Daoy (cell line): ENCODE results near the gene CHST11. TPM values are rescaled to one million over a fixed set of nuclear protein-coding genes. Genes with fewer than 3 reads are reported as not detected.

Experiments
- DNase-seq: peaks from one replicate; pipeline ENCODE4 v3.0.0-alpha.2; 2015; ENCODE audit warnings: low read depth
- total RNA-seq: library from RNA; depleted of rRNA; stranded (reverse); fragments of >200 nt; shearing (Covaris generic); gene quantifications from 2 replicates; pipeline ENCODE4 v1.2.3, GENCODE V29; 2014

Gene CHST11
- total RNA-seq, 1 experiment from 2014 or later: 37.8 TPM

DNA sequence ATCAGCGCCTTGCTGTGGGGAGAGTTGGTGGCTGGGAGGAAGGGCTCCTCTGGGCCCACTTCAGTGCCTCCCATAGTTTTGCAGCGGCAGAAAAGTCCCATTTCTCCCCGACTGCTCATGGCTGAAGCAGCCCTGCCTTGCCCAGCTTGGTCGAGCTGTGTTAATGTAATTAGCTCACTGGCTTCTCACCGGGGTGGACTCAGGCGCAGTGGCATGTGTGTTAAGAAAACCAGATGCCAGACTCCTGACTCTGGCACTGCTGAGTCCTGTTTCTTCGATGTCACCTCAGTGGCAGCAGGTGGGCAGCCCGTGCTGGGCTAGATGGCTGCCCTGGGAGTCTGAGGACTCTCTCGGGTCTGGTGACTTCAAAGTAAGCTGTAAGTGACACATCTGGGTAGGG lies 47.4 kb downstream of the CHST11 start:
- DNase-seq: no peak

DNA sequence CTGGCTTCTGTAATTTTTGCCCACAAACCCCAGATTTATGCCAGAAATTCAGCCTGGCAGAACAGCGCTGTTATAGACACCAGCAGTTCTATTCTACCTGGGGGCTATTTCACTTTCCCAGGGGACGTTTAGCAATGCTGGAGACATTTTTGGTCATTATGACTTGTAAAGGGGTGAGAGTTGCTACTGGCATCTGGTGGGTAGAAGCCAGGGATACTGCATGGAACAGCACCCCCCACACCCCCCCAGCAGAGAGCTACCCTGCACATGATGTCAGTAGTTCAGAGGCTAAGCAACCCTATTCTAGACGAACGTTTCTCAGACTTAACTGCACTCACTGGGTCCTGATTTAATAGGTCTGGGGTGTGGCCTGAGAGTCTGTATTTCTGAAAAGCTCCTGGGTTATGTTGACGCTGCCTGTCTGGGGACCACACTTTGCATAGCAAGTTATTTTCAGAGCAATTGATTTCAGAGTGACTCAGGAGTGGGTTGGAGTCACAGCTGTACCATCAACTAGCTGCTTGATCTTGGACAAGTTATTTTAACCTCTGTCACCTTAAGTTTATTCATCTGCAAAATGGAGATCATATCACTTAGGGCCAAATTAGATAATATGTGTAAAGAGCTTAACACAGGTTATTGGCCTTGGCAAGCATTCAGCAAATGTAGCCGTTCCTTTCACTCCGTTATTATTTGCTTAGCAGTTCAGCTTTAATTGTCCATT lies 48.5 kb downstream of the CHST11 start:
- DNase-seq: no peak

DNA sequence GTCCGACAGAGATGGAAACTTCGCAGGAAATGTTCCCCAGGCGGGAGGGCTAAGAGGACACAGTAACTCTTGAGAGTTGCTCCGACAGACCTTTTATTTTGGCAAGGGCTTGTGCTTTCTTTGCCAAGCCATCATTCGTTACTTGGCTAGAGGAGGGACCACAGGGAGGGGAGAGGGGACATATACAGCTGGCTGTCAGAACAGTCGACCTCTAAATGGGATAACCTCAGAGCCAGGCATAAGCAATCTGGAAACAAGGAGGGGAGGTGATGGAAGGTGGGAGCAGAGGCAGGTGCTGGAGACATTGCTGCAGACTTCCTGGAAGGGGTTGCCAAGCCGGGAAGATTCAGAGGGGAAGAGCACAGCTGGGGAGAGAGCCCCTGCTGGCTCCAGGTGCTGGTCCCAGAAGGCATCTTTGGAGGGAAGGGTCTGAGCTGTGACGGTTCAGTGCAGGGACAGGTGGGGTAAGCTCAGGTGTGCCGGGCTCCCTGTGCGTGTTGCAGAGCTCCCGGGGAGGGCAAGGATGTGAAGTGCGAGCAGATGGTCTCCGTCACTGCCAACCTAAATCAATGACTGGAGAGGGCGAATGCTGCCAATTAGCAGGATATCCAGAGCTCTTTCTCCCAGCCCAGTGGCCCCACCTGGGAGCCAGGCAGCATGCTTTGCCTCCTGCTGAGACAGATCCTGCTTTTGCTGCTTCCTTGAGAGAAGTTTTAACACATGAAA lies 50.1 kb downstream of the CHST11 start:
- no peak for DNase-seq

DNA sequence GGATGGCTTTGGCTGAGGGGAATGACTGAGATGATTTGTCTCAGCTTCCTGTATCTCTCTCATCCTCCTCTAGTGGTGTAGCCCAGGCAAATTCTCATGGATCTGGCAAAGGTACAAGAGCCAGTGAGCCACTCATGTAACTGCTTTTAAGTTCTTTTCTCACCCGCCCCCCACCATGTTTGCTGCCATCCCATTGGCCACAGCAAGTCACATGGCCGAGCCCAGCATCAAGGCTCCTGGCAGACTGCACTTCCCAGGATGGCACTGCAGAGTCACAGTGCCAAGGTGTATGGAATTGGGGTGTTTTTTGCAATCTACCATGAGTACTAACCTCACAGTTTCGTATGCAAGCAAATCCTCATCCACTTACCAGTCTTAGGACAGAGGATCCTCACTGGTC lies 50.9 kb downstream of the CHST11 start:
- DNase-seq: peak; percentile 31

DNA sequence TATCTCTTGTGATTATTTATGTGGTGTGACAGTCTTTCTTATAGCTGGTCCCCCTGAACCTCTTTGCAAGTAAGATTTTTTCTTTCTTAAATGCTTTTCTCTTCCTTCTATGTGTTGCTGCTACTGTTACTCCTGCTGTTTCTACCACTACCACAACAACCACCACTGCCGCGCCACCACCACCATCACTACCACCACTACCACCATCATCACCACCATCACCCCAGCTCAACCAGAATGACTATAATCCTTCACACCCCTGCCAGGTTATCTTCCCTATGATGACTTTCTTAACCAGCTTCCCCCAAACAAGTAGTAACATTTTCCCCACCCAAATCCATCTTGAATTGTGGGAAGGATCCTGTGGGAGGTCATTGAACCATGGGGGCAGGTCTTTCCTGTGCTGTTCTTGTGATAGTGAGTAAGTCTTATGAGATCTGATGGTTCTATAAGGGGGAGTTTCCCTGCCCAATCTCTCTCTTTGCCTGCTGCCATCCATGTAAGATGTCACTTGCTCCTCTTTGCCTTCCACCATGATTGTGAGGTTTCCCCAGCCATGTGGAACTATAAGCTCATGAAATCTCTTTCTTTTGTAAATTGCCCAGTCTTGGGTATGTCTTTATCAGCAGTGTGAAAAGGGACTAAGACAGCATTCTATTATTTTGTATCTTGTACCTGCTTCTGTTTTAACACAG lies 52.2 kb downstream of the CHST11 start:
- DNase-seq: no peak

DNA sequence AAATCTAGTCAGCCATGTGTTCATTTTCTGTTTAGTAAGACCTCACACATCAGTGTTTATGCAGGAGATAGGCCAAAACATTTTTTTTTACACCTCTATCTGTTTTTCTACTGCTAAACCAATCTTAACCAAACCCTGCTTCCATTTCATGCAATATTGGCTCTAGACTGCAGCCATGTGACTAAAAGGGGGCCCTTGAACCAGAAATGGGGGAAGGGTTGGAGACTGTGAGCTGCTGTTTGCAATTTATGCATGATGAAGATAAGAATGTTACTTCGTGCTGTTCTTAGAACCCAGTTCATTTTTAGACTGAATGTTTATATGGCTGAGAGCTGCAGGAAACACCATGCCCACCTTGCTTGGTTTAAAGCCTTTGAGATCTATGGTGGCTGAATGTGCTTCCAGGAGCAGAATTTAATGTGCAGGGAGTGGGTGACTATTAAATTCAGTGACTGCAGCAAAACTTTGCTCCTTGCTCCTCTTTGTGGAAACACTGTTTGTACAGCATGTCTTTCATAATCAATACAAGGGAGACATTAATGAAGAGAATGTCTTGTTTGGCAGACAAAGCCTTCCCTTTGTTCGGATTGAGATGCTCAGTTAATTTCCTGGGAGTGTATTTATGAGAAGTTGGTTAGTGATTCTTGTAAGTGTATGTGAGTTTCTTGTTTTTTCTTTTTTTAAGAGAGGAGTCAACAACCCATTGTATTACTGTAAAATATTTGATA lies 53.6 kb downstream of the CHST11 start:
- no peak for DNase-seq

DNA sequence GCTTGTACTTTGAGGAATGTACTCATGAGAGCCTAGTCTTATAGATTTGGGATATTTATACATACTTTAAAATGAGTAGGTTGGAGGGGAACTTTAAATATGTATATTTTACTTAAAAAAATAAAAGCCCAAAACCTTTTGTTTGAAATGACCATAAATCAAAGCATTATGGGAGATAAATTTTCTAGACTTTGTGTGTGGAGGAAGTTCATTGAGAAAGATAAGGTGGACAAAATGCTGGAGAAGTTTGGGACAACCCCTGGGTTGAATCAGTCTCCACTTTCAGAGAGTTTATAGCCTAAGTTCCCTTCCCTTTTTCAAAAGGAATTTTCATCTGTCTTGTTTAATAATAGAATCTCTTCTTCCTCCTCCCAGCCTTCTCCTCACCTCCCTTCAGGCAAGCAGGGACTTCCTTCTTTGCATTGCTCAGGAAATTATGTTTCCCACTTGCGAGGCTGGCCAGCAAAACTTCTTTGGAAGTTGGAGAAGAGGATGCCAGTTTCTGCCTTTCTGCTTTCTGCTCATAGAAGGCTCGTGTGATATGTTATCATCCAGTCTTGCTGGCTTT lies 54.2 kb downstream of the CHST11 start:
- no peak for DNase-seq

DNA sequence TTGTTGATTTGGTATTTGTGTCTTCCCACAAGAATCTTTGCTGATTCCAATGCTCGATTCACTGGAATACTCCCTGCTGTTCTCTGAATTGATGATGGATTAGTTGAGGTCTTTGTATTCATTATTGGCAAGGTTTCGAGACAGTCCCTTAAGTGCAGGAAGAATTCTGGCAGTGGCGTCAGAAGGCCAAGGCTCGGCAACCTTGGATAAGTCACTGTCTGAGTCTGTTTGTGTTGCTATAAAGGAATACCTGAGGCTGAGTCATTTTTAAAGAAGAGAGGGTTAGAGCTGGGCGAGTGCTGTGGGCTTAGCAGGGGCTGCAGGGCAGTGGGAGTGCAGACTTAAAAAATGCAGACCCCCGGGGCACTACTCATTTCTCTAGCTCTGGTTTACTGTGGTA lies 56.9 kb downstream of the CHST11 start:
- no peak for DNase-seq

DNA sequence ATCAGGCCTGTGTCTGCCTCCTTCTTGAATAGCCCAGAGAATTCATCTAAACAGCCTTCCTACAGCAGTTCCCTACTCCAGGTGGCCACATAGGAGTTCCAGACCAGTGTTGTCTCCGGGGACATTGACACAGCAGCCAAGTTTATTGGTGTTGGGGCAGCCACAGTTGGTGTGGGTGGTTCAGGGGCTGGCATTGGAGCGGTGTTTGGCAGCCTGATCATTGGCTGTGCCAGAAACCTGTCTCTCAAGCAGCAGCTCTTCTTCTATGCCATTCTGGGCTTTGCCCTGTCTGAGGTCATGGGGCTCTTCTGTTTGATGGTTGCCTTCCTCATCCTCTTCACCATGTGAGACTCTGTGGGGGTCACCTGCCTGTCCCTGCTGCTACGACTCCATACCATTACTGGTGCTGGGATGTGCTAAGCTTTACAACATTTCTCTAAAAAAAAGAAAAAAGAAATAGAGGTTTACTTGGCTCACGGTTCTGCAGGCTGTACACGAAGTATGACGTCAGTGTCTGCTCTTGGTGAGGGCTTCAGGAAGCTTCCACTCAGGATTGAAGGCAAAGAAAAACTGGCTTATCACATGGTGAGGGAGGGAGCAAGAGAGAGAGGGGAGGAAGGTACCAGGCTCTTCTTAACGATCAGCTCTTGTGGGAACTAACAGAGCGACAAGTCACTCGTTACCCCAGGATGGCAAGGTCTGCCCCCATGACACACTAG lies 57.5 kb downstream of the CHST11 start:
- DNase-seq: no peak

DNA sequence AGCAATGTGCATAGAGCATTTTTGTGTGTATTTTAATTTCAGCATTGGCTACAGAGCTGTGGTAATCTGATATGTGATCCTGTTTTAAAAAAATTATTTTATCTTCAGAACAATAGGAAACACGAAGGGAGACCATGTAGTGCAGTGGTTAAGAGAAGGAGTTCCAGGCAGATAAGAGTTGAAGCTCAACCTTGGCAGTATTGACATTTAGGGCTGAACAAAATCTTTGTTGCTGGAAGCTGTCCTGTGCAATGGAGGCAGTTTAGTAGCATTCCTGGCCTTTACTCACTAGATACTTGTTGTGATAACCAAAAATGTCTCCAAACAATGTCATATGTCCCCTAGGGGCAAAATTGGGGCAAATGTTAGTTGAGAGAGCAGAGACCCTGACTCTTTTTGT lies 59.2 kb downstream of the CHST11 start:
- DNase-seq: no peak

DNA sequence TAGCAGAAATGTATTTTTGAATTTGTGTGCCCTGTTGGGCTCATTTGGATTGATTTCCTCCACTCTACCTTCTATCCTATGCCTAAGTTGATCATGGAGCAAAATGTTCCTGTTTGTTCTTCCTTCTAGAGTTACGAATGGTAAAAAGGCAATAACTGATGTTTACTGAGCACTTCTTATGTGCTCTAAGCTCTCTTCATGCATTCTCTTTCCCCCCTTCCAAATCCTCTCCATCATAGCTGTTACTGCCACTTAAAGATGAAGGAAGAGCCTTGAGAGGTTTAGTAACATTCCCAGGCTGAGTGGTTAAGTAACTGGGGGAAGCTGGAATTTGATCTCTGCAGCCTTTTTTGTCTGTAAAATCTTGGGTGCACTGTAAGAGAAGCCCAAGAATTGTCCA lies 60.1 kb downstream of the CHST11 start:
- no peak for DNase-seq

DNA sequence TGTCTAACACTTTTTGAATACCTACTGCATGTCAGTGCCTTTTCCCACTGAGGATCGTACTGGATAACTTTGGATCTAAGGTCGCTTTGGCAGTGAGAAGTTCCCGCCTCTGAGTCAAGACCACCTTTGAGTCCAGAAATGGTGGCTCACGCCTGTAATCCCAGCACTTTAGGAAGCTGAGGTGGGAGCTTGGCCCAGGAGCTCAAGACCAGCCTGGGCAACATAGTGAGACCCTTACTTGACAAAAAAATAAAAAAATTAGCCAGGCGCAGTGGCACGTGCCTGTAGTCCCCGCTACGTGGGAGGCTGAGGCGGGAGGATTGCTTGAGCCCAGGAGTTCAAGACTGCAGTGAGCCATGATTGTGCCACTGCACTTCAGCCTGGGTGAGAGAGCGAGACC lies 61.1 kb downstream of the CHST11 start:
- DNase-seq: no peak

DNA sequence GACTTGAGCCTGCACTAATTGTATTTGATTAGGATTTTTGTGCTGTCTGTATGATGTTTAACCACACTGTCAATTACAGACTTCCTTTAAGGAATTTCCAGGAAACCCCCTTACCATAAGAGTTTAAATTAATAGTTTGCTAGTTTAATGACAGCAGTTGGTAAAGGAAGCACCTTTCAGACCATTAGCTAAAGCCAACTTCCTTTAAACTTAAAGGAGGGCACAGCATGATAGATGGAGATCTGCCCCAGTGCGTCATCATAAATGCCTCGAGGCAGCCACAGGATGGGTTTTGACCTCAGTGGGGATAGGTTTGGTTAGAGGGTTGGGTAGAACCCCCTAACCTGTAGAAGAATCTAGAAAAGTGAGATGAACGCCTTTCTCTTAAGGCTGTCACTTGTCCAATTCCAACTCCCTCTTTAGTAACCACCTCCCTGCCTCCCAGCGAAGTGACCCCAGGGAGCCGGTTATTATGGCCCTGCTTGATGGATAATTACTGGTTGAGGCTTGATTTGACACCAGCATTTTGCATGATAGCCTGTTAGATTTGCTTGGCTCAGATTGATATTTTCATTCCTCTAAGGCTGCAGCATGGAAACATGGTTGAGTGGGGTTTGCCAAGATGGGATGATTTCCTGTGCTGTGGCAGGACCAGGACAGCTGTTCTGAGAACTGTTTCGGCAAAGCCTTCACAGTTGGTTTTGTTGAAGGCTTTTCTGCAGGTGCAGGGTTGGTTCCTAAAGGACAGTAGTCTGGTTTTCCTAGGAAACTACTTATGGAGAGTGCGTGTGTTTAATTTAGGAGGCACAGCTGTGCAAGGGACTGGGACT lies 62.7 kb downstream of the CHST11 start:
- no peak for DNase-seq

DNA sequence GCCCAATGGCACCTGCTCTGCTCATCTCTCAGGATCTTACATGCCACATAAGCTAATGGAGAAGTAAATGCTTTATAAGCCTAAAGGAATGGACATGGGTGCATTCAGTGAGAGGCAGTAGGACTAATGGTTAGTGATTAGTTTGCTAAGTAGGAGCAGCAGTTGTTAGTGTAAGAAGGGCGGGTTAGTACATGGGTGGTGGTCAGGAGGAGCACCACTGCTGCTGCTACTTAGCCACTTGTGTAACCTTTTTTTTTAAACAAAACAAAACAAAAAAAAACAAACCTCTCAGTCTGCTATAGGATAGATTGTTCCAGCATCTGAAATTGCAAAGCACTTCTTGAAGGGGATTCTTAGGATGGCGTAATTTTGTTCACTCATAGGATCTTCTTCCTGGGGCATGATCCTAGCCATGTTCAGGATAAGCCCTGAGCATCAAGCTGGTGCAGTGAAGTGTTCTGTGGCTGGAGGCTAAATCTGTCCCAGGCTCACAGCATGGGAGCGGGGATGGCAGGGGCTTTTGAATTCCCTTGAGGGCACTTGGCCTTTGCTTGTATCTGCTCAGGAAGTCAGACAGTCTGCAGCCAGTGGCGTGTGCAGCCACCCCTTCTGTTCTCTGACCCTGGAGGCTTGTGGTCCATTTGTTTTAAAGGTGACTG lies 63.6 kb downstream of the CHST11 start:
- DNase-seq: no peak

DNA sequence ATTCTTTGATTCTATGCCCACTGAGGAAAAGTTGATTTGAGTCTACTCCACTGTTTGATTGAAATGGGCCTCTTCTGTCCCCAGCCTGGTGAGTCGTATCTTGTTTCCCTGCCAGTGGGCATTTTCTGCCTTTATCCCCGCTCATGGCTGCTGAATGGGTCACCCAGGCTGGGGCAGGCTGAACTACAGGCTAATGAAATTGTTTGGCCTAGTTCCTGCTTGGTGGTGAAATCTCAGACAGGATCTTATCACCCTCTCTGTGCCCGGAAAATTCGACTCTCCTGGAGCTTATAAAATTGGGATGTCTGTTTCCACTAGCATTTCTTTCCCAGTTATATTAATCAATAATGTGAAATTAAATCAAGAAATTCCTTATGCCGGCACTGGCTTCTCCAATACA lies 65.0 kb downstream of the CHST11 start:
- peak; percentile 29 for DNase-seq

DNA sequence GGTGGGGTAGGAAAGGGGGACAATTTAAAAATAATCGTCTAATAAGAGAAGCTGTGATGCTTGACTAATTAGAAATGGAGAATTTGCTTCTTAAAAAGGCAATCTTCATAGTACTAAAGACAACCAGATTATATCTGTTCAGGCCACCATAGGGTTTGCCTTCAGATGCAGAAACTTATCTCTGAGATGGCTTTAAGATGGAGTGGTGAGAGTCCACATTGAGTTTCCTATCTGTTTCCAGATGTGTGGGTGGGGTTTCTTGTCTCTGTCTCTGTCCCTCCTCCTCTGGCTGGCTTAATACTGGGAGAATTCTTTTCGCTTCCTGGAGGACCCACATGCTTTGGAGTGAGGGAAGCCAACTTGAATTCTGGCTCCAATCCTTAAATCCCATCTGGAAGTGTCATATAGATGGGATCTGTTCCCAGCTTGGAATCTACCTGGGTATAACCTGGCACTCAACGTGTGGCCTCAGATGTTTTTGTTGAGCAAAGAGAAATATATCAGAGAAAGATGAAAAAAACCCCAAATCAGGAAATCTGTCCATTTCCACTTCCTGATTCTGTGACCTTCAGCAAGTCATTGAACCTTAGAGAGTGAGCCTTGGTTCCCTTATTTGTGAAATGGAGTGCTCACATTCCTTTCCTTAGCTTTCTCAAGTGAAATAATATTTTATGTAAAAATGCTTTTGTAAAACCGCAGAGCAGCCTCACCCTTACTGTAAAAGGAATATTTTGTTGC lies 66.4 kb downstream of the CHST11 start:
- DNase-seq: no peak

DNA sequence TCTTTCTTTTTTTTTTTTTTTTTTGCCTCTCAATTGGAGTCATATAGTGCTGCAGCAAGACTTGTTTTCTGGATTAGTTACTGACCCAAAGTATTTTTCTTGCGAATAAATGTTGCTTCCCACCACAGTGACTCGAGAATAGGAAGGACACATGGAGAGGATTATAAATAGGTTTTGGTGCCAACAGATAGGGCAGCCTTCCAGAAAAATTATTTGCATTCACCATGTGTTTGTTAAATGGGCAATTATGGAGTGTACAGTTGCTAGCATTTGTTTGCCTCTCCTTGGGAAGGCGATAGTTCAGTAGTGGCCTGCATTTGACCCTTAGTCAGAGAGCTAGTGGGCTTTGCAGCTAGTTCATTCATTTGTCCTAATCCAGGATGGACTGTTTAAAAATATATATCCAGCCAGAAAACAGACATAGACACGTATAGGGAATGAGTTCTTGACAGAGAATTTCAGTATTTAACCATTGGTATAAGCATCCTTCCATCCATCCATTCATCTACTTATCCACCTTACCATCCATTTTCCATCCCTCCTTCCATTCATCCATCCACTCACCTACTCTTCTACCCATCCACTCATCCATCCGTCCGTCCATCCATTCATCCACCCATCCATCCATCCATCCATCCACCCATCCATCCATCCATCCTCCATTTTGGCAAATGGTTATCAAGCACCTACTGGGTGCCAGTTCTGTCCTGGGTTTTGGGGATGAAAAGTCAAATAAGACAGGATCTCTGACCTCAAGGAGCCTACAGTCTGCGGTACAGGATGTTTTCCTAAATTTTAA lies 67.5 kb downstream of the CHST11 start:
- DNase-seq: no peak

DNA sequence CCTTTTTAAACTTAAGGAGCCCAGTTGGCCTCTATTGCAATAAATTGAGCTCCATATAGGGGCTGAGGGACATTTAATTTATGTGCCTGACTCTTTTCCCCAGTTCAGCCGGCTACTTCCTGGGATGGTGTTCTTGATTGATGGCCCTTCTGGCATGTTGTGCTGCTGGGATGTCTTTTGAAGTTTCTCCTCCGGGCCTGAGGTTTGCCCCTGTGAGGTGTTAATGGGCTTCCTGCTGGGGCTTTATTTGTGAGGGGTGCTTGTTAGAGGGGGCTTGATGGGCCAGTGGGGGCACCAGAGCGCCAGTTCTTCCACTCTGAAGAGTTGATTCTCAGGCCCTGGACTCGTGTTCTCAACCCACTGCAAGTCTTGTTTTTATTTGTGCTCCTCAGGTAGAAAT lies 69.6 kb downstream of the CHST11 start:
- no peak for DNase-seq
